DND-41 (cell line): Measurements from ENCODE around the gene SND1.

Source experiments
- ATAC-seq: fragments of 200-7000 bp; cut with Tn5 transposase; 3 replicates; pipeline ENCODE4 v1.9.1; 2021; ENCODE audit warnings: low read depth; ENCODE audit not compliant: insufficient read depth
- DNase-seq: peaks from one replicate; pipeline ENCODE4 v3.0.0-alpha.2; 2020
- H2AFZ ChIP-seq: 2 replicates; pipeline ENCODE4 v1.6.0; 2012; ENCODE audit warnings: low read depth, low read length
- H3K27ac ChIP-seq: 2 replicates; pipeline ENCODE4 v1.5.1; 2012; ENCODE audit warnings: low read length, inconsistent platforms
- H3K27me3 ChIP-seq: fragments of 200-600 bp; sonication (generic); 2 replicates; pipeline ENCODE4 v1.6.0; 2012; ENCODE audit warnings: low read length, mild to moderate bottlenecking, inconsistent platforms; ENCODE audit not compliant: insufficient read depth, poor library complexity
- H3K36me3 ChIP-seq: 2 replicates; pipeline ENCODE4 v1.5.1; 2012; ENCODE audit warnings: low read length, inconsistent platforms; ENCODE audit not compliant: insufficient read depth
- H3K4me1 ChIP-seq: 2 replicates; pipeline ENCODE4 v1.5.1; 2012; ENCODE audit warnings: mild to moderate bottlenecking, low read length; ENCODE audit not compliant: insufficient read depth
- H3K4me2 ChIP-seq: 2 replicates; pipeline ENCODE4 v1.6.0; 2012; ENCODE audit warnings: mild to moderate bottlenecking, moderate library complexity, low read length, inconsistent platforms; ENCODE audit not compliant: insufficient read depth
- H3K4me3 ChIP-seq, 2 experiments: fragments of 200-600 bp in 1 of 2; shearing (Covaris generic) in 1 of 2; 2 replicates each; pipeline ENCODE4 v1.5.1; 2012 to 2016; ENCODE audit warnings: inconsistent platforms in 2 of 2, low read length in 2 of 2, mild to moderate bottlenecking in 2 of 2, low read depth in 1 of 2, moderate library complexity in 1 of 2
- H3K79me2 ChIP-seq: 2 replicates; pipeline ENCODE4 v1.6.0; 2012; ENCODE audit warnings: low read length, inconsistent platforms; ENCODE audit not compliant: insufficient read depth
- H3K9ac ChIP-seq: 2 replicates; pipeline ENCODE4 v1.6.0; 2012; ENCODE audit warnings: low read depth, mild to moderate bottlenecking, inconsistent platforms, low read length, moderate library complexity
- H3K9me3 ChIP-seq: 2 replicates; pipeline ENCODE4 v1.5.1; 2012; ENCODE audit warnings: low read length, moderate library complexity, mild to moderate bottlenecking, inconsistent platforms; ENCODE audit not compliant: insufficient read depth, severe bottlenecking
- H4K20me1 ChIP-seq: 2 replicates; pipeline ENCODE4 v1.6.0; 2012; ENCODE audit warnings: low read length; ENCODE audit not compliant: insufficient read depth
- EZH2 ChIP-seq: IDR thresholded peaks from 3 replicates; pipeline ENCODE4 v1.6.1; 2012; ENCODE audit warnings: borderline replicate concordance, low read depth, mild to moderate bottlenecking, moderate library complexity, low read length, inconsistent platforms; ENCODE audit not compliant: severe bottlenecking
- TF ChIP-seq, protein P1 (sequence below): IDR thresholded peaks from 2 replicates; pipeline ENCODE4 v1.5.1; 2012; ENCODE audit warnings: borderline replicate concordance, low read length, moderate library complexity, mild to moderate bottlenecking; ENCODE audit not compliant: poor library complexity, severe bottlenecking; ENCODE audit errors: extremely low read depth

Gene SND1

DNA sequence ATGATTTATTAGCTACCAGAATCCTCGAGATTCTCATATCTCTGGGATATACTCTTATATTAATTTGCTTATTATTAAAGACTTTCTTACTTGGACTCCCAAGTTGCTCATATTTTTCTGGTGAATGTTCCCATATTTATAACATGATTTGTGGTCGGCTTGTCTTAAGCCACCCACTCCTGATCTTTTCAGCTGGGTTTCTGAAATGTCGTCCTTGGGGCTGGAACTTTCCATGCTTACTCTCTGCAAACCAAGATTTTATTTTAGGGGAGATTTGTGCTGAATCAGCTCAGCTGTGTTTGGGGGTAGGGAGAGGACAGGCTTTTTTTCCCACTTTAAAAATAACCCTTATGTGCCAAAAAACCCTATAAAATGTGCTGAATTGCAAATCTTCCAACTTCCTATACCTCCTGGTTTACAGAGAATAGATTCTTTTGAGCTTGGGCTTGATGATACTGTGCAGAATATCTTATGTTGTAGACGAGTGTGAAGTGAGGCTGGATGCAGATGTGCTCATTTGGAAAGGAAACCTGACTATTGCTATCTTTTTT lies 162.1 kb downstream of the SND1 start:
- Histone ChIP-seq H3K27ac (no peak overlapping the region), H3K9me3 (no peaks in the 10 kb centered on the region), H2AFZ (no peak overlapping the region), H3K4me3 (no peak overlapping the region), H3K27me3 (no peaks in the 10 kb centered on the region), H4K20me1 (peaks cover 28% of the 10 kb centered on the region), H3K4me2 (no peak overlapping the region), H3K36me3 (peaks cover 11% of the 10 kb centered on the region), H3K9ac (no peak overlapping the region), H3K79me2 (peaks cover 5% of the 10 kb centered on the region; the same call in 1 of the 2 replicates), H3K4me1 (no peaks in the 10 kb centered on the region)
- DNase-seq (no peak), ATAC-seq (no peak)
- TF ChIP-seq, protein P1, sequence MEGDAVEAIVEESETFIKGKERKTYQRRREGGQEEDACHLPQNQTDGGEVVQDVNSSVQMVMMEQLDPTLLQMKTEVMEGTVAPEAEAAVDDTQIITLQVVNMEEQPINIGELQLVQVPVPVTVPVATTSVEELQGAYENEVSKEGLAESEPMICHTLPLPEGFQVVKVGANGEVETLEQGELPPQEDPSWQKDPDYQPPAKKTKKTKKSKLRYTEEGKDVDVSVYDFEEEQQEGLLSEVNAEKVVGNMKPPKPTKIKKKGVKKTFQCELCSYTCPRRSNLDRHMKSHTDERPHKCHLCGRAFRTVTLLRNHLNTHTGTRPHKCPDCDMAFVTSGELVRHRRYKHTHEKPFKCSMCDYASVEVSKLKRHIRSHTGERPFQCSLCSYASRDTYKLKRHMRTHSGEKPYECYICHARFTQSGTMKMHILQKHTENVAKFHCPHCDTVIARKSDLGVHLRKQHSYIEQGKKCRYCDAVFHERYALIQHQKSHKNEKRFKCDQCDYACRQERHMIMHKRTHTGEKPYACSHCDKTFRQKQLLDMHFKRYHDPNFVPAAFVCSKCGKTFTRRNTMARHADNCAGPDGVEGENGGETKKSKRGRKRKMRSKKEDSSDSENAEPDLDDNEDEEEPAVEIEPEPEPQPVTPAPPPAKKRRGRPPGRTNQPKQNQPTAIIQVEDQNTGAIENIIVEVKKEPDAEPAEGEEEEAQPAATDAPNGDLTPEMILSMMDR: no peak
- TF ChIP-seq EZH2: no peak

- Histone ChIP-seq H2AFZ (no peak overlapping the region), H3K27ac (no peak overlapping the region), H3K4me3 (no peak overlapping the region), H3K9me3 (no peaks in the 10 kb centered on the region), H3K4me1 (no peaks in the 10 kb centered on the region), H4K20me1 (peaks cover 29% of the 10 kb centered on the region), H3K9ac (no peak overlapping the region), H3K4me2 (no peak overlapping the region), H3K36me3 (peaks cover 5% of the 10 kb centered on the region; the same call in 1 of the 2 replicates), H3K27me3 (no peaks in the 10 kb centered on the region), H3K79me2 (peaks cover 9% of the 10 kb centered on the region; the same call in 1 of the 2 replicates)
- DNase-seq (no peak), ATAC-seq (no peak)
- no peak for TF ChIP-seq EZH2
- TF ChIP-seq, protein P1: no peak
These were observed 163.7 kb downstream of the SND1 start for GRCh38 chr7:127815631-127816145.

- Histone ChIP-seq H3K9me3 (no peaks in the 10 kb centered on the region), H3K9ac (no peak overlapping the region), H3K36me3 (peaks cover 5% of the 10 kb centered on the region; the same call in 1 of the 2 replicates), H3K27ac (no peak overlapping the region), H3K79me2 (peaks cover 9% of the 10 kb centered on the region; the same call in 1 of the 2 replicates), H3K4me3 (no peak overlapping the region), H4K20me1 (peaks cover 29% of the 10 kb centered on the region), H3K4me2 (no peak overlapping the region), H3K4me1 (no peaks in the 10 kb centered on the region), H2AFZ (no peak overlapping the region), H3K27me3 (no peaks in the 10 kb centered on the region)
- DNase-seq: no peak
- TF ChIP-seq EZH2: no peak
- TF ChIP-seq, protein P1: no peak
- ATAC-seq: no peak
These were observed 164.6 kb downstream of the SND1 start for GRCh38 chr7:127816354-127817190.
